OCI-LY1 (cell line): Measurements from ENCODE around the gene DCAF4.

ENCODE experiments used
- CTCF ChIP-seq: fragments of 200-600 bp; sonication (generic), shearing (Covaris generic); IDR thresholded peaks from 2 replicates; pipeline ENCODE4 v1.5.1; 2017; ENCODE audit warnings: mild to moderate bottlenecking, antibody characterized with exemption, low read length, moderate library complexity, mixed read lengths
- EZH2 ChIP-seq: fragments of 200-600 bp; sonication (generic), shearing (Covaris generic); IDR thresholded peaks from 2 replicates; pipeline ENCODE4 v1.8.0; 2017; ENCODE audit warnings: borderline replicate concordance, mixed run types, mild to moderate bottlenecking, antibody characterized with exemption, low read length, moderate library complexity, mixed read lengths

DNA sequence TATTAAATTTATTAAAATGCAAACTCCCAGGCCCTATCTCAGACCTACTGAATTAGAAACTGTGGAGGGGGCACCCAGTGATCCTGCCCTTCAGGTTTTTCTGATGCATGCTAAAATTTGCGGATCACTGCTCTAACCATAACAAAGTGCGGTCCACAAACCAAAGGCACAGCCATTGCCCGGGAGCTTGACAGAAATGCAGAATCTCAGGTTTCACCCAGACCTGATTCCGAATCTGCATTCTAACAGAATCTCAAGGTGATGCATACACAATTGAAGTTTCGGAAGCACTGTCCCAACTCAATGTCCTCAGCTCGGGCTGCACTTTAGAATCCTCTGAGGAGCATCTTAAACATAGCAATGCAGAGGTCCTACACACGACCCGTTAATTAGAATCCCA, 54.6 kb downstream of the DCAF4 start:
- no peak for TF ChIP-seq CTCF
- TF ChIP-seq EZH2: no peak
